Astrocyte (in vitro differentiated cells and primary cell): ENCODE results near the gene TNNI2. TPM values are rescaled to one million over a fixed set of nuclear protein-coding genes. Genes with fewer than 3 reads are reported as not detected.

Experiments used
- DNase-seq: peaks from one replicate; pipeline ENCODE4 v3.0.0-alpha.2; 2010; ENCODE audit warnings: low read depth
- FAIRE-seq: peaks from 2 replicates; lab custom pipeline; 2011; peaks lifted over from hg19 to GRCh38; lab: Jason Lieb, UNC
- H2AFZ ChIP-seq: 2 replicates; pipeline ENCODE4 v1.6.0; 2012; ENCODE audit warnings: low read depth, low read length, inconsistent platforms
- H3K27ac ChIP-seq: 2 replicates; pipeline ENCODE4 v1.5.1; 2011; ENCODE audit warnings: low read depth, low read length, inconsistent platforms
- H3K27me3 ChIP-seq: 2 replicates; pipeline ENCODE4 v1.6.0; 2011; ENCODE audit warnings: low read length, inconsistent platforms; ENCODE audit not compliant: insufficient read depth
- H3K36me3 ChIP-seq: 2 replicates; pipeline ENCODE4 v1.5.1; 2011; ENCODE audit warnings: low read length, inconsistent platforms; ENCODE audit not compliant: insufficient read depth
- H3K4me1 ChIP-seq: 2 replicates; pipeline ENCODE4 v1.5.1; 2011; ENCODE audit warnings: low read length, inconsistent platforms; ENCODE audit not compliant: insufficient read depth
- H3K4me2 ChIP-seq: 2 replicates; pipeline ENCODE4 v1.6.0; 2012; ENCODE audit warnings: low read length, inconsistent platforms
- H3K4me3 ChIP-seq: 2 replicates; pipeline ENCODE4 v1.5.1; 2011; ENCODE audit warnings: low read depth, mild to moderate bottlenecking, low read length, inconsistent platforms; ENCODE audit not compliant: insufficient read depth
- H3K79me2 ChIP-seq: 2 replicates; pipeline ENCODE4 v1.6.0; 2012; ENCODE audit warnings: mild to moderate bottlenecking, low read length, inconsistent platforms; ENCODE audit not compliant: insufficient read depth
- H3K9ac ChIP-seq: 2 replicates; pipeline ENCODE4 v1.6.0; 2012; ENCODE audit warnings: mild to moderate bottlenecking, low read length, inconsistent platforms
- H3K9me3 ChIP-seq: 2 replicates; pipeline ENCODE4 v1.5.1; 2012; ENCODE audit warnings: low read depth, mild to moderate bottlenecking, low read length, inconsistent platforms; ENCODE audit not compliant: insufficient read depth
- H4K20me1 ChIP-seq: 2 replicates; pipeline ENCODE4 v1.6.0; 2012; ENCODE audit warnings: low read length, inconsistent platforms; ENCODE audit not compliant: insufficient read depth
- H3K27ac Mint-ChIP-seq: one replicate; pipeline ENCODE4 v1.8.0; 2021; ENCODE audit warnings: mild to moderate bottlenecking, mixed read lengths; ENCODE audit not compliant: unreplicated experiment
- H3K27me3 Mint-ChIP-seq: one replicate; pipeline ENCODE4 v1.8.0; 2021; ENCODE audit warnings: low read depth, mixed read lengths; ENCODE audit not compliant: unreplicated experiment
- H3K36me3 Mint-ChIP-seq: one replicate; pipeline ENCODE4 v1.8.0; 2021; ENCODE audit warnings: low read depth, mixed read lengths; ENCODE audit not compliant: unreplicated experiment
- H3K4me1 Mint-ChIP-seq: one replicate; pipeline ENCODE4 v1.8.0; 2021; ENCODE audit warnings: low read depth, mixed read lengths; ENCODE audit not compliant: unreplicated experiment
- H3K4me3 Mint-ChIP-seq: one replicate; pipeline ENCODE4 v1.8.0; 2021; ENCODE audit warnings: mild to moderate bottlenecking, moderate library complexity, mixed read lengths; ENCODE audit not compliant: unreplicated experiment
- H3K9me3 Mint-ChIP-seq: one replicate; pipeline ENCODE4 v1.8.0; 2021; ENCODE audit warnings: mild to moderate bottlenecking, mixed read lengths; ENCODE audit not compliant: unreplicated experiment
- CTCF ChIP-seq: IDR thresholded peaks from 2 replicates; pipeline ENCODE4 v1.5.1; 2011; ENCODE audit warnings: low read depth, mild to moderate bottlenecking, inconsistent platforms, low read length, moderate library complexity; ENCODE audit not compliant: insufficient read depth
- EZH2 ChIP-seq: IDR thresholded peaks from 2 replicates; pipeline ENCODE4 v1.6.1; 2012; ENCODE audit warnings: mild to moderate bottlenecking, low read length, inconsistent platforms; ENCODE audit not compliant: insufficient read depth
- total RNA-seq: library from RNA; stranded (reverse); gene quantifications from 2 replicates; pipeline ENCODE4 v1.2.1, GENCODE V29; 2021

The TNNI2 gene
- total RNA-seq, 1 donor from 2014 or later, result not detected

DNA sequence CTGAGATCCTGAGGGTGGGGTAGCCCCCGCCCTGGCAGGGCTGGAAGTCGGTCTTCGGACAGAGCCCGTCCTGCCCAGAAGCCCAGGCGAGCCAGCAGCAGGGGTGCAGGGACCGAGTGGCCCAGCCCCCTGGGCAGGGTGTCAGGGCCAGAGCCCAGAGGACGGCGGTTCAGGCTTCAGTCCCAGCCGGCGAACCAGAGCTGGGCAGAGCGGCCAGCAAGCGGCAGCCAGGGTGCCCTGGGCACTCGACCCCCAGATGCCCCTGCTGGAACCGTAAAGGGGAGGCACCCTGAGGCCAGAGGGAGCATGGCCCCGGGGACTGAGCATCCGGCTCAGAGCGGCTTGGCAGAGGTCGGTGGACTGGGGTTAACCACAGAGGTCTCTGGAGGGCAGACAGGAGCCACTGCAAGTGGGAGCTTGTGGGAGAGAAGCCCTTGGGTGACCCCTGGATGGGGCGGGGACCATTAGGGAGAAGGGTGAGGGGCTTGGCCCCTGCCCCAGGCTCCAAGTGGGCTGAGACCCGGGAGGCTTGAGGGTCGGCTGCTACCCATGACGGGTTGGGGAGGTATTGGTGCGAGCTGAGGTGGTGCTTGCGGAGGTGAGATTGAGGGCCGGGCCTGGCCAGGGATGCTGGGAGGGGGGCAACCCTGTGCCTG is 30.0 kb downstream of the TNNI2 start:
- H3K36me3 Mint-ChIP-seq, result no peaks in the 10 kb centered on the region
- Histone ChIP-seq H4K20me1 (no peaks in the 10 kb centered on the region), H2AFZ (no peak overlapping the region), H3K79me2 (no peaks in the 10 kb centered on the region), H3K4me1 (peaks cover 11% of the 10 kb centered on the region), H3K4me2 (no peak overlapping the region), H3K27me3 (peaks cover 4% of the 10 kb centered on the region), H3K9me3 (no peaks in the 10 kb centered on the region), H3K27ac (no peak overlapping the region), H3K9ac (no peak overlapping the region), H3K36me3 (no peaks in the 10 kb centered on the region), H3K4me3 (no peak overlapping the region)
- no peaks in the 10 kb centered on the region for H3K9me3 Mint-ChIP-seq
- FAIRE-seq (no peak), DNase-seq (no peak)
- peaks cover 23% of the 10 kb centered on the region for H3K27me3 Mint-ChIP-seq
- TF ChIP-seq EZH2 (no peak), CTCF (no peak)
- H3K4me3 Mint-ChIP-seq, result no peak overlapping the region
- peaks cover 2% of the 10 kb centered on the region for H3K4me1 Mint-ChIP-seq
- H3K27ac Mint-ChIP-seq, result no peak overlapping the region

- Mint-ChIP-seq H3K27me3 (peaks cover 23% of the 10 kb centered on the region), H3K4me1 (no peaks in the 10 kb centered on the region), H3K9me3 (no peaks in the 10 kb centered on the region), H3K4me3 (no peak overlapping the region), H3K27ac (no peak overlapping the region), H3K36me3 (no peaks in the 10 kb centered on the region)
- Histone ChIP-seq H3K4me1 (peaks cover 2% of the 10 kb centered on the region), H3K4me3 (no peak overlapping the region), H3K27me3 (peaks cover 4% of the 10 kb centered on the region), H3K4me2 (no peak overlapping the region), H3K9ac (no peak overlapping the region), H3K79me2 (no peaks in the 10 kb centered on the region), H3K27ac (no peak overlapping the region), H2AFZ (no peak overlapping the region), H4K20me1 (no peaks in the 10 kb centered on the region), H3K9me3 (no peaks in the 10 kb centered on the region), H3K36me3 (no peaks in the 10 kb centered on the region)
- FAIRE-seq (no peak), DNase-seq (no peak)
- TF ChIP-seq EZH2 (no peak), CTCF (no peak)
These were observed 30.9 kb downstream of the TNNI2 start for GRCh38 chr11:1869427-1870325.
